OCI-LY3 (cell line): ENCODE measurements around the gene CAMTA2.
A peak's percentile ranks its signal among the peaks of the same experiment; 100 is the strongest.

Source experiments
- H2AFZ ChIP-seq: fragments of 200-600, 300-600 bp; shearing (Covaris generic); 2 replicates; pipeline ENCODE4 v1.6.0; 2014; ENCODE audit warnings: antibody characterized with exemption, low read depth, low read length
- H3K27ac ChIP-seq: fragments of 200-600, 300-600 bp; sonication (generic); 2 replicates; pipeline ENCODE4 v1.5.1; 2014; ENCODE audit warnings: mild to moderate bottlenecking, low read length, moderate library complexity, mixed read lengths
- H3K27me3 ChIP-seq: fragments of 200-600, 300-600 bp; sonication (generic); 2 replicates; pipeline ENCODE4 v1.6.1; 2014; ENCODE audit warnings: low read depth, low read length, mixed read lengths
- H3K36me3 ChIP-seq: fragments of 200-600, 300-600 bp; sonication (generic); replicated peaks from 2 replicates; pipeline ENCODE3; 2014; ENCODE audit warnings: low read depth, low read length, mixed read lengths
- H3K4me1 ChIP-seq: fragments of 300-600, 200-600 bp; sonication (generic); 2 replicates; pipeline ENCODE4 v1.6.1; 2014; ENCODE audit warnings: low read length, mixed read lengths
- H3K4me2 ChIP-seq: fragments of 200-600, 300-600 bp; sonication (generic); 2 replicates; pipeline ENCODE4 v1.6.1; 2014; ENCODE audit warnings: low read length, mixed read lengths
- H3K4me3 ChIP-seq: fragments of 300-600, 200-600 bp; sonication (generic); 2 replicates; pipeline ENCODE4 v1.5.1; 2014; ENCODE audit warnings: antibody characterized with exemption, mild to moderate bottlenecking, low read length, moderate library complexity
- H3K79me2 ChIP-seq: fragments of 300-600, 200-600 bp; shearing (Covaris generic); 2 replicates; pipeline ENCODE4 v1.6.1; 2014; ENCODE audit warnings: mild to moderate bottlenecking, low read length, mixed read lengths
- H3K9ac ChIP-seq: fragments of 300-600, 200-600 bp; shearing (Covaris generic); 2 replicates; pipeline ENCODE4 v1.6.0; 2014; ENCODE audit warnings: mild to moderate bottlenecking, low read length, moderate library complexity
- H3K9me3 ChIP-seq: fragments of 200-600, 300-600 bp; shearing (Covaris generic); 2 replicates; pipeline ENCODE4 v1.6.1; 2014; ENCODE audit warnings: low read length, mixed read lengths; ENCODE audit not compliant: insufficient read depth
- H4K20me1 ChIP-seq: fragments of 200-600, 300-600 bp; sonication (generic); 2 replicates; pipeline ENCODE4 v1.6.1; 2016; ENCODE audit warnings: low read length, mixed read lengths; ENCODE audit not compliant: insufficient read depth
- CTCF ChIP-seq: fragments of 200-600, 300-600 bp; sonication (generic); IDR thresholded peaks from 2 replicates; pipeline ENCODE4 v1.5.1; 2014; ENCODE audit warnings: antibody characterized with exemption, low read length, low read depth
- EZH2phosphoT487 ChIP-seq: fragments of 200-600 bp; shearing (Covaris generic); IDR thresholded peaks from 2 replicates; pipeline ENCODE4 v1.6.1; 2018; ENCODE audit warnings: antibody characterized with exemption, mixed run types, low read depth

Gene CAMTA2

DNA sequence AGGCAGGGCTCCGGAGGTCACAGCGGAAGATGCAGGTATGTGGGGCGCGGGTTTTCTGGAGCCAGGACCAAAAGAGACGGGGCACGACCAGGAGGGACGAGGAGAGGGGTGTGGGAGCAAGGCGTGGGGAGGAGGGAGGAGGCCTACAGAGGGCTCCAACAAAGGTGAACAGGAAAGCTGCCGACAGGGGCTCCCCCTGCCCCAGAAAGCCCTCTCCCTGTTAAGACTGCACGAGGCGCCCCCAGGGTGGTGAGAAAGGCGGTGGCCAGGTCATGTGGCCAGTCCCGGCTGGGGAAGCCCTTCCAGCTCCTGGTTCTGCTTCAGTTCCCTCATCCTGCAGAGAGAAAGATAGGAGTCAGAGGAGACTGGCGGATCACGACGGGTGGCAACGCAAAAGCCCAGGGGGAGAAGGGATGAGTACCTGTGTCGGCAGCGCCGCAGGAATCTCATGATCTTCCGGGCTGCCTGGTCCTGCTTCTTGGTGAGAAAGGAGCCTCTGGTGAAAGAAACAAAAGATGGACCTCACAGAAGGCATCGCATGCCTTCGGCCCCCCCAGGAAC, 18.9 kb downstream of the CAMTA2 start:
- no peak overlapping the region for H3K27ac ChIP-seq
- H2AFZ ChIP-seq, result no peak overlapping the region
- peaks cover 14% of the 10 kb centered on the region for H3K79me2 ChIP-seq
- no peaks in the 10 kb centered on the region for H3K9me3 ChIP-seq
- TF ChIP-seq CTCF, result no peak
- no peak for TF ChIP-seq EZH2phosphoT487
- H3K4me1 ChIP-seq, result peaks cover 18% of the 10 kb centered on the region
- H4K20me1 ChIP-seq, result no peaks in the 10 kb centered on the region
- H3K4me2 ChIP-seq, result peak overlapping the region; percentile 98
- H3K27me3 ChIP-seq, result no peaks in the 10 kb centered on the region
- peak overlapping the region; percentile 86 for H3K9ac ChIP-seq
- H3K4me3 ChIP-seq, result peak overlapping the region; percentile 99
- peaks cover 17% of the 10 kb centered on the region for H3K36me3 ChIP-seq

DNA sequence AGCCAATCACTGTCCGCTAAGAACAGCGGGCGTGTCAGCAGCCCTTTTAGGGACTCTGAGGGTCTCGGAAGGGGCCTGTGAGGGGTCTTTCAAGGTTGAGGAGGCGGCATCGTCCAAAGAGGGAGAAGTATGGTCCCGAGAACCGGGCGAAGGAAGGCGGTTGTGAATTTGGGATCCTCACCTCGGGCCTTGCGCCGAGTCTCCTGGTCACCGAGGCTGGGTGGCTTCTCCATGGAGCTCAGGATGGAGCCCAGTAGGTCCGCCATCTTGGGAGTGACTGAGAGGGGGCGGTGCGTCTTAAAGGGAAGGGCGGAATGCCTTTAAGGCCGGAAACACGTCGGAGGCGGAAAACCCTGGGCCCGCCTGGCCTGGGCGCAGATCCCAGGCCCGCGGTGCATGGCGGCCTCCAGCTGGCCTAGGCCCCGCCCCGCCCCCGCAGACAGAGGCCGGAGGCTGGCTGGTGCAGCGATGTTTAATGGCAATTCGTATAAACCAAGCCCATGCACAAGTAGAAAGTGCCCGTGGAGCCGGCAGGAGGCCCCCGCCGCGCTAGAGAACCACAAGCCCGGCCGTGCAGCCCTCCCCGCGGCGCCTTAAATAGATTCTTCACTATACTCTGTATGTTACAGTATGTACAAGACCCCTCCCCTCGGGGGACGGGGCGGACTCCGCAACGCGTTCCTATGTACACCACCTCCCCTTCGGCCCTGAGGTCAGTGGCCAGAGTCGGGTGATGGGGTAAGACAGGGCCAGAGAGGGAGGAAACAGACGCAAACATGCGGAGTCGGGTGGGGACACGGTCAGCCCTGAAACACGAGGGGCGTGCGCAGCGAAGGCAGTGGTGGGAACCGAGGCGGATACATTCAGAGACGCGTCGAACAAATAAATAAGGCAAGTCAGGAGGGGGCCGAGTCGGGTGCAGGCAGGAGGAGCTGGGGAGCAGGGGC, 19.7 kb downstream of the CAMTA2 start, which contains the start of gene SPAG7:
TSS of gene SPAG7 (minus strand) at position 279 of the 947 bp plus-strand sequence. CDS start at position 266, 13 bp downstream.
- peak within 1 kb of the TSS; percentile 99 for H3K4me3 ChIP-seq
- peaks cover 17% of the 10 kb centered on the region for H3K36me3 ChIP-seq
- H2AFZ ChIP-seq, result peak within 1 kb of the TSS; percentile 61; the same call in 1 of the 2 replicates
- TF ChIP-seq CTCF (no peak), EZH2phosphoT487 (no peak)
- H3K9me3 ChIP-seq, result no peaks in the 10 kb centered on the region
- H3K4me1 ChIP-seq, result peaks cover 18% of the 10 kb centered on the region
- no peaks in the 10 kb centered on the region for H3K27me3 ChIP-seq
- peak within 1 kb of the TSS; percentile 99 for H3K27ac ChIP-seq
- H3K9ac ChIP-seq, result peak within 1 kb of the TSS; percentile 86
- H3K79me2 ChIP-seq, result peaks cover 14% of the 10 kb centered on the region
- peak within 1 kb of the TSS; percentile 98 for H3K4me2 ChIP-seq
- H4K20me1 ChIP-seq, result no peaks in the 10 kb centered on the region

DNA sequence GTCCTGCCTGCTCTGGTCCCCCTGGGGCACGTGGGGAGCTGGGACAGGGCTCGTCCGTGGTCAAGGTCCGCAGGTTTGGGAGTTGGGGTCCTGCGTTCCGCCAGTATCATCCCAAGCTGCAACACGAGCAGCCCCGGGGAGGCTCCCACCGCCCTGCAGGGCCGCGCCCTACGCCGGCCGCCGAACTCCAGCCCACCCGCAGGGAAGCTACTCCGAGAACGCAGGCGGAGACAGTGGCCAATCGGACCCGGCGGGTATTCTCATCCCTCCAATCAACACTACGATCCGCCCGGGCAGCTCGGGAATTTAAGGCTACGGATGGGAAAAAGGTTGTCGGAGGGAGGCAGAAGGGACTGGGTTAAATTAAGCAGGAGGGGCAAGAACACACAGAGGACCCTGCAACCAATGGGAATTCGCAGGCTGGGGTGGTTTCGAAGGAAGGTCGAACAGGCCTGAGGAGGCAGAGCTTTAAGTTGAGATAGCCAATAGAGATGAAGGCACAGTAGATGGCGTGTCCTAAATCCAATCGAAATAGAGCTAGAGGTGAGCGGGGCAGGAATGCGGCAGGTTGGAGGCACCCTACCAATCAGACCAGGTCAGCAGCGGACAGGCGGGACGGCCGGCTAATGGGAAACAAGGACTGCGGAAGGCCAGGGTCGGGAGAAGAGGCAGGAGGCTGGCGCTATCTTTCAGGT, 20.5 kb downstream of the CAMTA2 start:
- H3K9me3 ChIP-seq, result no peaks in the 10 kb centered on the region
- peak overlapping the region; percentile 99 for H3K4me3 ChIP-seq
- no peaks in the 10 kb centered on the region for H4K20me1 ChIP-seq
- H2AFZ ChIP-seq, result peak overlapping the region; percentile 61; the same call in 1 of the 2 replicates
- peak overlapping the region; percentile 99 for H3K27ac ChIP-seq
- H3K4me2 ChIP-seq, result peak overlapping the region; percentile 98
- H3K4me1 ChIP-seq, result peaks cover 18% of the 10 kb centered on the region
- no peaks in the 10 kb centered on the region for H3K27me3 ChIP-seq
- TF ChIP-seq EZH2phosphoT487, result no peak
- TF ChIP-seq CTCF, result no peak
- H3K36me3 ChIP-seq, result peaks cover 17% of the 10 kb centered on the region
- peak overlapping the region; percentile 86 for H3K9ac ChIP-seq
- peaks cover 14% of the 10 kb centered on the region for H3K79me2 ChIP-seq
